Limb (tissue), 2 donors: ENCODE measurements around the gene MTOR.

Source experiments
- DNase-seq, 2 donors: peaks; one replicate each; pipeline ENCODE4 v3.0.0-alpha.2; 2016; ENCODE audit errors: extremely low spot score in 2 of 2

Gene MTOR

DNA sequence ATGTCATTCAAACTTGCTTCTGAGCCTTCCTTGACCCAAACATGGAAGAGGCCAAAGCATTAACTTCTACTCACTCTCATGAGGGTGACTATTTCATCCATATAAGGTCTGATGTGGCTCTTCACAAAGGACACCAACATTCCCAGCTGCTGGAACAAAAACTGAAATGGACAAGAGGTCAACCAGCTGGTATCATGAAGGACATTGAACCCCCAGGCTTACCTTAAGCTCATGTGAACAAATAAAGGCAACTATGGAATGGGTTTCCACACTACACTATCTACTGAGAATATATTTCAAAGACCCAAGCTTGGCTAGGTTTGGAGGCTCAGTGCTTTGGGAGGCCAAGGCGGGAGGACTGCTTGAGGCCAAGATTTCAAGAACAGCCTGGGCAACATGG is 46.3 kb downstream of the MTOR start:
- no peak for DNase-seq

- DNase-seq = no peak
Observed at GRCh38 chr1:11215381-11216005, 46.9 kb downstream of the MTOR start.

GRCh38 chr1:11214698-11215380 is 47.5 kb downstream of the MTOR start:
- DNase-seq = peak in 1 of 2 donors; percentile 5

- no peak for DNase-seq
Observed at GRCh38 chr1:11211925-11212587, 50.3 kb downstream of the MTOR start.

GRCh38 chr1:11211461-11211860 is 50.9 kb downstream of the MTOR start:
- DNase-seq = no peak

GRCh38 chr1:11207898-11208611 is 54.3 kb downstream of the MTOR start:
- DNase-seq = no peak

DNA sequence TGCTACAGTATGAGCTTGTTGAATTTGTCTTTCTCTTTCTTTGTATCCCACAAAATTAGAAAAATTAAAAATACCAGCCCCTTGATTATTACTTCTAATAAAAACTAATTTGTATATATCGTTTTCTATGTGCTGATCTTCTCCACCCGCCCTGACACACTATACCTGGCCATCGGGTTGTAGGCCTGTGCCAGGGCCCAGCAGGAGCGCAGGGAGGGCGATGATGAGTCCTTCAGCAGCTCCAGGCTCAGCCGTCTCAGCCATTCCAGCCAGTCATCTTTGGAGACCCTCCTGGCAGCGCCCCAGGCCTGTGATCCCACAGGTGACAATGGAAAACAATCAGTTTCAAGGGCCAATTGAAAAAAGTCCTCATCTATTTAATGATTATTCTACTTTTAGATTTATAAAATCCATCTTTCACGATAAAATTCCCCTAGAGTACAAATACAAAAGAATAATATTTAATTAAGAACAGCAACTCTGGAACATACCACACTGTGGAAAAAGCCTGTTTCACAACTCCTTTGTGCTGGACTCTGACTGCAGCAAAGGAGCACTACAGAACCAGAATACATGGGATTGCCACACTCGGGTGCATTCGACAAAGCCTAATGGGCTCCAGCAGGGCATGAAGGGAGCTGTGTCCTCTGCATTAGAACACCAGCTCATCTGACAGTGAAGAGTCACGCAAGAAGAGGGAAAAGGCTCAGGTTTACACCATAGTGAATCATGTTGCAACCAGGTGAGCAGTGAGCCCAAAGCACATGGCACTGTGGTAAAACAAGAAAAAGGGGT is 57.8 kb downstream of the MTOR start:
- DNase-seq = no peak

- no peak for DNase-seq
Observed at GRCh38 chr1:11198851-11199594, 63.3 kb downstream of the MTOR start.

- DNase-seq = no peak
Observed at GRCh38 chr1:11198257-11198656, 64.1 kb downstream of the MTOR start.

GRCh38 chr1:11197359-11197758 is 65.0 kb downstream of the MTOR start:
- DNase-seq = no peak

DNA sequence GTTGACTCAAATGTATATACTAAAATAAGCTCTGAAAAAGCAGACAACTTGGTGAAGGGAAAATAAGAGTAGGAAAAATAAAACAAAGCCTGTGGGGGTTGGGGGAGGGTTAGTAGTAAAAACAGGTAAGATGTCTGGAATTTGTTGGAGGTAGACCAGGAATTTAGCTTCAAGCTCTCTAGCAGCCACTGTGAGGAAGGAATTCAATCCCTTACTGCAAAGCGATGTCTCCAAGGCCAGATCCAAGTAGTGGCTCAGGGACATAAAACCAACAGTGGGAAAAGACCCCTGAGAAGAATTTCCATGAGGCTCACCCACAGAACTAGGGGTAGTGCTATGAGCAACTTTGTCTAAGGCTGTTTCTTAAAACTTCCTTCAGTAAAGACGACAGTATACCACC is 65.4 kb downstream of the MTOR start:
- no peak for DNase-seq

DNA sequence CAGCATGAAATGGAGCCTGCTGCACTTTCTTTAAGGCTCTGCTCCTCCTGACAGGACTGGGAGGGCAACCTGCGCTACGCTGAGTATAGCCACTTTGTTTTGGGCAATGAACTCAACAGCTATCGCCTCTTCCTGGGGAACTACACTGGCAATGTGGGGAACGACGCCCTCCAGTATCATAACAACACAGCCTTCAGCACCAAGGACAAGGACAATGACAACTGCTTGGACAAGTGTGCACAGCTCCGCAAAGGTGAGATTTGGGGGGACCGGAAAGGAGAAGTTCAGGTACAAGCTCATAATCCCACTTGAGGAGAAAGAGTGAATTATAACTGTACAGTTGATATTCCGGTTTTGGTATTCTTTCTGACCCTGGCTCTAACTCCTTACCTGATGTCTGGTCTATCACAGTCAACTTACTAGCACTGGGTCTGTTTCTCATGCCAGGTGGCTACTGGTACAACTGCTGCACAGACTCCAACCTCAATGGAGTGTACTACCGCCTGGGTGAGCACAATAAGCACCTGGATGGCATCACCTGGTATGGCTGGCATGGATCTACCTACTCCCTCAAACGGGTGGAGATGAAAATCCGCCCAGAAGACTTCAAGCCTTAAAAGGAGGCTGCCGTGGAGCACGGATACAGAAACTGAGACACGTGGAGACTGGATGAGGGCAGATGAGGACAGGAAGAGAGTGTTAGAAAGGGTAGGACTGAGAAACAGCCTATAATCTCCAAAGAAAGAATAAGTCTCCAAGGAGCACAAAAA is 67.8 kb downstream of the MTOR start:
- no peak for DNase-seq

DNA sequence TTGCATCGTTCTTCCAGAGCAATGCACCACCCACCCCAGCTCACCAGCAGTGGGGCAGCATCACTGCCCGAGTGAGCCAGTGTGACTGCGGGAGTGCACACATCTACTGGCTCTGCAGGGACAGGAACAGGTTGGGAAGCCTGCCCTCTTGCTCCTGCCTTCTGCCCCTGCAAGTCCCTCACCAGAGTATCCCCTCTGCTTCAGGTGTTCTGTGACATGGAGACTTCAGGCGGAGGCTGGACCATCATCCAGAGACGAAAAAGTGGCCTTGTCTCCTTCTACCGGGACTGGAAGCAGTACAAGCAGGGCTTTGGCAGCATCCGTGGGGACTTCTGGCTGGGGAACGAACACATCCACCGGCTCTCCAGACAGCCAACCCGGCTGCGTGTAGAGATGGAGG is 69.0 kb downstream of the MTOR start:
- DNase-seq = no peak

DNA sequence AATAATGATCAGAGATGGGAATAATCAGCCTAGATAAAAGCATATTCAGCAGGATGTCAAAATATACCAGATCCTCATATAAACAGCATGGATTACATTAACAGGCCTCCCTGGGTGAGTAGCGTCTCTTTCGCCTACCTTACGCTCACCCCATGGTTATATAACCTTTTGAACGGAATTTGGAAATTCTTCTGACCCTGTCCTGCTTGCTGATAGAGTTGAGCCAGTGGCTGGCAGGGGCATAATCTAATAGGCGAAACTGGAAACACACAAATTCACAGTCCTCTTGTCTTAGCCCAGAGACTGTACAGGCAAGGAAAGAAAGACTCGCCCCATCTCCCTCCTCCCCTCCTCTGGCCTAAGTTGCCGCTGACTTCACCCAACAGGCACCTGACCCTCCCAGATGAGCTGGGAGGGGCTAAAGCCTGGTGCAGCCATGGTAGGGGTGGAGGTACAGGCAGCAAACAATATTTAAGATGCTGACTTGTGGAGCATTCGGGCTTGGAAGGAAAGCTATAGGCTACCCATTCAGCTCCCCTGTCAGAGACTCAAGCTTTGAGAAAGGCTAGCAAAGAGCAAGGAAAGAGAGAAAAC is 73.4 kb downstream of the MTOR start, which contains the start of gene ANGPTL7:
Gene ANGPTL7 (plus strand): TSS at position 498 of the 594 bp plus-strand sequence. CDS start 225 bp downstream, outside the sequence.
- no peak for DNase-seq

DNA sequence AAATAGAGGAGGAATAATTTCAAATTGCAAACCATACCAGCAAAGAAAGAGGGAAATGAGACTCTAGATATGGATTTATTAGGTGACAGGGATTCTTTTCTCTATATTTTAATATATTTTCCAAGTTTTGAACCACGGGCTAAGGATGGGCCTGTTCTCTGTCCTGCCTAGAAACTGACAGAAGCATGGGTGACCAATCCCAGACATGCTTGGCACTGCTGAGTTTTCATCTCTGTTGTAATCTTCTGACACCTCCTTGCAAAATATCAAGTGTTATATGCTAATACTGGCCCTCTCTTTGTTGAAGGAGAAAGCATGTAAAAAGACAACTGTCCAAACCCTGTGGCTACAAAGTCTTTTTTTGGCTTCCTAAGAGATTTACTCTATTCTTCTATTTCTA is 74.0 kb downstream of the MTOR start:
- no peak for DNase-seq

DNA sequence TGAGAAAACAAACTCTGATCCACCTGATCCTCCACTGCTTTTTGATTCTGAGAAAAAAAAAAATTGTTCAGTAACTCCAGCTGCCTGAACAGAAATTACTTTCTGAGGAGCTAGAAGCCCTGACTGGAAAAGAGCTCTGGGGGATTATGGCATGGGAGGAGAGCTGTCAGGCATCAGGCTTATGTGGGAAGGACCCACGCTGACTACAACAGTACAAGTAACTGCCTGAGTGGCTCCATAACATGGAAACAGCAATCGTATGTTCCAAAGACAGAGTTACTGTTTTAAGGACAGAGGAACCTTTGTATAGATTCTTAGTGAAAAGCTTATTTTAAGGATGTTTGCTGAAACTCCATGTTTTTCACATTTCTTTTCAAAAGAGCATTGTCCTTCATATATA is 74.4 kb downstream of the MTOR start:
- no peak for DNase-seq

- no peak for DNase-seq
Observed at GRCh38 chr1:11187494-11187893, 74.9 kb downstream of the MTOR start.

GRCh38 chr1:11187000-11187399 is 75.4 kb downstream of the MTOR start:
- no peak for DNase-seq

DNA sequence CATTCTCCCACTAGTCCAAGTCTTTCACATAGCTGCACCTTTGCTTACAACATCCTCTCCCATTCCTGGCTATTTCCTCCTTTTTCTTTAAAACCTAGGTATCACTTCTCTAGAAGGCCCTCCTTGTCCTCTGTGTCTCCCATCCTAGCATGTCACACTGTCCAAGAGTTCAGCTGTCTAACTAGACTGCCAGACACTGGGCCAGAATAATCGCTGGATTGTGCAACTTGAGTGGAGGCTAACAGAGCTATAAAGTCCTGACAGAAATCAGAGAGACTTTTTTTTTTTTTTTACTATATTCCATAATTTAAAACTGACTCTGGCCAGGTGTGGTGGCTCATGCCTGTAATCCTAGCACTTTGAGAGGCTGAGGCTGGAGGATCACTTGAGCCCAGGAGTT is 77.4 kb downstream of the MTOR start:
- DNase-seq = no peak
